ENCODE results near the gene RPL36. TPM values are rescaled to one million over a fixed set of nuclear protein-coding genes. Genes with fewer than 3 reads are reported as not detected.
"Not testable (repeated sequence)": the region's sequence is repeated elsewhere in the genome, so short reads cannot be mapped to it uniquely, and the experiment has no call there.

RPL36 gene
- total RNA-seq, 4 donors from 2014 or later: 87.9 to 636 (median 329) TPM

DNA sequence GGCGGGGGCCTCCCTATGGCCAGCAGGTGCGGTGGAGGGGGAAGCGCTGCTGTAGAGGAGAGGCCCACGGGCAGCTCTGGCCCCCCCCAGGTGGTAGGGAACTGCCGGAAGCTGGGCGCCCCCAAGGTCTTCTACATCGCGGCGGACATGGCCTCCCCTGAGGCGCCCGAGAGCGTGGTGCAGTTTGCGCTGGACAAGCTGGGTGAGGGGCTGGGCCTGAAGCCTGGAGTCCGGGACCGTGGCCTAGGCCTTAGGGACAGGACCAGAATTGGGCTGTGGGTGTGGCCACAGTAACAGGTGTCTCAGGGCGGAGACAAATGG is 3.8 kb upstream of the RPL36 start:
- H3K4me1 ChIP-seq: peaks cover 0 to 26% (median 15%) of the 10 kb centered on the region in 4 donors
- peak overlapping the region in 3 of 4 donors; percentile 42 to 70 (median 48) for H3K4me3 ChIP-seq
- H3K27ac ChIP-seq: peak overlapping the region; percentile 83 to 93 (median 88)
- 0 to 55% methylated on average over 1 to 15 of the region's 16 CpGs for WGBS, 2 donors (ENCODE audit: low coverage in 1 of 2)
- no peak for DNase-seq
- in situ Hi-C loops (cut with MboI; ENCODE audit: low pct_ligation_motif_present in 1 of 4, low pct_unique_long_range_greater_than_20kb in 1 of 4, low sequenced_read_pairs in 3 of 4) (no loop called here), intact Hi-C loops (cut with DNase I; ENCODE audit: low total_unique reads) (no loop called here)
- H3K27me3 ChIP-seq: no peaks in the 10 kb centered on the region
- TF ChIP-seq POLR2A (IDR thresholded peaks at IDR 0.05): no peak
- TF ChIP-seq, protein P1, sequence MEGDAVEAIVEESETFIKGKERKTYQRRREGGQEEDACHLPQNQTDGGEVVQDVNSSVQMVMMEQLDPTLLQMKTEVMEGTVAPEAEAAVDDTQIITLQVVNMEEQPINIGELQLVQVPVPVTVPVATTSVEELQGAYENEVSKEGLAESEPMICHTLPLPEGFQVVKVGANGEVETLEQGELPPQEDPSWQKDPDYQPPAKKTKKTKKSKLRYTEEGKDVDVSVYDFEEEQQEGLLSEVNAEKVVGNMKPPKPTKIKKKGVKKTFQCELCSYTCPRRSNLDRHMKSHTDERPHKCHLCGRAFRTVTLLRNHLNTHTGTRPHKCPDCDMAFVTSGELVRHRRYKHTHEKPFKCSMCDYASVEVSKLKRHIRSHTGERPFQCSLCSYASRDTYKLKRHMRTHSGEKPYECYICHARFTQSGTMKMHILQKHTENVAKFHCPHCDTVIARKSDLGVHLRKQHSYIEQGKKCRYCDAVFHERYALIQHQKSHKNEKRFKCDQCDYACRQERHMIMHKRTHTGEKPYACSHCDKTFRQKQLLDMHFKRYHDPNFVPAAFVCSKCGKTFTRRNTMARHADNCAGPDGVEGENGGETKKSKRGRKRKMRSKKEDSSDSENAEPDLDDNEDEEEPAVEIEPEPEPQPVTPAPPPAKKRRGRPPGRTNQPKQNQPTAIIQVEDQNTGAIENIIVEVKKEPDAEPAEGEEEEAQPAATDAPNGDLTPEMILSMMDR (IDR thresholded peaks at IDR 0.05): no peak
- no peak for TF ChIP-seq EP300 (IDR thresholded peaks at IDR 0.05; ENCODE audit: low read depth)
- TF ChIP-seq POLR2AphosphoS5 (IDR thresholded peaks at IDR 0.05): no peak
- H3K36me3 ChIP-seq: no peaks in the 10 kb centered on the region
- no peaks in the 10 kb centered on the region for H3K9me3 ChIP-seq

DNA sequence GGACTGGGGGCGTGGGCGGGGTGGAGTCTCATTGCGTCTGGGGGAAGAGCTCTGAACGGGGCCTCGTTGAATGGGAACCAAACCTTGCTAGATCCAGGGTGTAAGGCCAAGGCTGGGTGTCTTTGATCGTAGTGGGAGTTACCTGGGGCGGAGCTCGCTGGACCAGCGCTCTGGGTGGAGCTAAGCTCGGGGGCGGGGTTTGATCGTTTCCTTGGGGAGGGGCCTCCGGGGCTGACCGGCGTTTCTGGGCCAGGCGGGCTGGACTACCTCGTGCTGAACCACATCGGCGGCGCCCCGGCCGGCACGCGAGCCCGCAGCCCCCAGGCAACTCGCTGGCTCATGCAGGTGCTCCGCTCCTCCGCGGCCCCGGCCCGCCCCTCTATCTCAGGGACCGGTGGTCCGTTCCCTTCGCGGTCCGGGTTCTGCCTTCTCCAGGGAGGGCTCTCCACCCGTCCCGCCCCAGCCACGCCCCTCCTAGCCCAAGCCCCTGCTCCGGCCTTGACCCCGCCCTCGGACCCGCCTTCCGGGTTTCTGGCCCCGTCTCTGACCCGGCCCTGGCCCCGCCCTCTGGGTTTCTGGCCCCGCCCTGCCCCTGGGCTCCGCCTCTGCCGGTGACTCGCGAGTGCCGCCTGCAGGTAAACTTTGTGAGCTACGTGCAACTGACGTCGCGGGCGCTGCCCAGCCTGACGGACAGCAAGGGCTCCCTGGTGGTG is 3.3 kb upstream of the RPL36 start:
- Histone ChIP-seq H3K4me1 (peaks cover 0 to 31% (median 19%) of the 10 kb centered on the region in 4 donors), H3K27ac (peak overlapping the region; percentile 83 to 93 (median 88)), H3K9me3 (no peaks in the 10 kb centered on the region), H3K4me3 (peak overlapping the region; percentile 42 to 70 (median 48)), H3K36me3 (no peaks in the 10 kb centered on the region), H3K27me3 (no peaks in the 10 kb centered on the region)
- TF ChIP-seq POLR2AphosphoS5 (IDR thresholded peaks at IDR 0.05) (peak in 2 of 3 donors; percentile 23 to 29), EP300 (IDR thresholded peaks at IDR 0.05; ENCODE audit: low read depth) (no peak)
- TF ChIP-seq, protein P1 (IDR thresholded peaks at IDR 0.05): peak; percentile 80 to 93 (median 85)
- intact Hi-C loops (cut with DNase I; ENCODE audit: low total_unique reads) (no loop called here), in situ Hi-C loops (cut with MboI; ENCODE audit: low pct_ligation_motif_present in 1 of 4, low pct_unique_long_range_greater_than_20kb in 1 of 4, low sequenced_read_pairs in 3 of 4) (no loop called here)
- 0 to 3% methylated on average over 8 to 44 of the region's 59 CpGs for WGBS, 2 donors (ENCODE audit: low coverage in 1 of 2)
- DNase-seq: peak; percentile 100

DNA sequence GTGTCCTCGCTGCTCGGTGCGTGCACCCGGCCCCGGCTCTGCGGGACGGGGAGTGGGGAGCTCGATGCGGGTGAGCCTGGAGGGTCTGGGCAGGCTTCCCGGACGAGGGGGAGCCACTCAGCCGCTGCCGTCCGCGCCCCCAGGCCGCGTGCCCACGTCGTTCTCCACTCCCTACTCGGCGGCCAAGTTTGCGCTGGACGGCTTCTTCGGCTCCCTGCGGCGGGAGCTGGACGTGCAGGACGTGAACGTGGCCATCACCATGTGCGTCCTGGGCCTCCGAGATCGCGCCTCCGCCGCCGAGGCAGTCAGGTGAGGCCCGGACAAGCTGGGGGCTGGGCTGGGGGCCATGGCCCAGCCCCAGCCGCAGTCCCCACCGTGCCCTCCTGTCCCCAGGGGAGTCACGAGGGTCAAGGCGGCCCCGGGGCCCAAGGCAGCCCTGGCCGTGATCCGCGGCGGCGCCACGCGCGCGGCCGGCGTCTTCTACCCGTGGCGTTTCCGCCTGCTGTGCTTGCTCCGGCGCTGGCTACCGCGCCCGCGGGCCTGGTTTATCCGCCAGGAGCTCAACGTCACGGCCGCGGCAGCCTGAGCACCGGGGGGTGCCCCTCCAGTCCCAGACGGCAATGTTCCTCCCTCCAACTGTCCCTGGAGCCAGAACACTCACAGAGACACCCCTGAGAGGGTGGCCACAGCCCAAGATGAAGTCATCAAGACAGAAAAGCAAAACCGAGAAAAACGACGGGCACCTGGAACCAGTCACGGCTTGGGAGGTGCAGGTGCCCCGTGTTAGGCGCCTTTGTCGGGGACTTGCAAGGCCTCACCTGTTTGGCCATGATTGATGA is 2.5 kb upstream of the RPL36 start:
- intact Hi-C loops (cut with DNase I; ENCODE audit: low total_unique reads): no loop called here
- TF ChIP-seq, protein P1 (IDR thresholded peaks at IDR 0.05): peak in 1 of 5 experiments; percentile 25
- TF ChIP-seq EP300 (IDR thresholded peaks at IDR 0.05; ENCODE audit: low read depth): no peak
- TF ChIP-seq POLR2AphosphoS5 (IDR thresholded peaks at IDR 0.05): no peak
- no peak for TF ChIP-seq POLR2A (IDR thresholded peaks at IDR 0.05)
- peak overlapping the region in 3 of 4 donors; percentile 42 to 70 (median 48) for H3K4me3 ChIP-seq

DNA sequence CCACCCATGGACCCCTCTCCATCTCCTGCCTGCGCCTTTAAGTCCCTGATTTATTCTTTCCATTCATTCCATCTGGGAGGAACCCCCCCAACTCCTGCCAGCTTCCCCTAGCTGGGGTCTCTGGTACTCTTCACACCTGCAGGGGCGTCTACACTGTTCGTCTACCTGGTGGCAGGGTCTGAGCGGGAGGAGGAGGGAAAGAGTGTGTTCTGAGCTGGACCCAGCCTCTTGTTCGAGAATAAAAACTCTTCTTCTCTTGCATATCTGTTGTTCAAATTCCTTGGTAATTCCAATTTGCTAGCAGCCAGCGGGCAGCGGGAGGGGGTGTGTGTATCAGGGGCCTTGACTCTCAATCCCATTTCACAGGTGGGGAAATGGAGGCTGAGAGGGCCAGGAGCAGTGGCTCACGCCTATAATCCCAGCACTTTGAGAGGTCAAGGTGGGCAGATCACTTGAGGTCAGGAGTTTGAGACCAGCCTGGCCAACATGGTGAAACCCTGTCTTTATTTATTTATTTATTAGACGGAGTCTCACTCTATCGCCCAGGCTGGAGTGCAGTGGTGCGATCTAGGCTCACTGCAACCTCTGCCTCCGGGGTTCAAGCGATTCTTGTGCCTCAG is 1.7 kb upstream of the RPL36 start:
- DNase-seq; in situ Hi-C loops (cut with MboI; ENCODE audit: low pct_ligation_motif_present in 1 of 4, low pct_unique_long_range_greater_than_20kb in 1 of 4, low sequenced_read_pairs in 3 of 4); H3K27ac ChIP-seq; H3K4me3 ChIP-seq; H3K36me3 ChIP-seq; intact Hi-C loops (cut with DNase I; ENCODE audit: low total_unique reads); H3K27me3 ChIP-seq; H3K9me3 ChIP-seq: not testable (repeated sequence)
- WGBS, 2 donors (ENCODE audit: low coverage in 1 of 2): 95 to 100% methylated on average over 3 to 13 of the region's 13 CpGs
- peaks cover 0 to 39% (median 27%) of the 10 kb centered on the region in 4 donors for H3K4me1 ChIP-seq

More for the DNA sequence above, 2.5 kb upstream of the RPL36 start:
- Histone ChIP-seq H3K27me3 (no peaks in the 10 kb centered on the region), H3K4me1 (peaks cover 0 to 38% (median 25%) of the 10 kb centered on the region in 4 donors), H3K27ac (peak overlapping the region; percentile 83 to 93 (median 88)), H3K9me3 (no peaks in the 10 kb centered on the region), H3K36me3 (no peaks in the 10 kb centered on the region)
- in situ Hi-C loops (cut with MboI; ENCODE audit: low pct_ligation_motif_present in 1 of 4, low pct_unique_long_range_greater_than_20kb in 1 of 4, low sequenced_read_pairs in 3 of 4): no loop called here
- DNase-seq: no peak
- WGBS, 2 donors (ENCODE audit: low coverage in 1 of 2): 84% methylated on average over 57 of the region's 76 CpGs; no CpG with 5 or more reads in 1 of the 2 donors

Data from transverse colon (tissue), 4 donors.